HL-60/S4 treated with phorbol 12-myristate 13-acetate at 8.2 ng/mL for 4 days and 3 days (cell line): ENCODE results near the gene CALML3.

Source experiments
- in situ Hi-C: fragments of 300-500 bp; cut with MboI; formaldehyde crosslinking; loops from 2 replicates; pipeline ENCODE4 v1.15.0; 2022; ENCODE audit warnings: low sequenced_read_pairs

Gene CALML3

GRCh38 chr10:5506246-5506645, 18.5 kb upstream of the CALML3 start:
- in situ Hi-C loops: no loop called here

GRCh38 chr10:5506751-5507648, 17.8 kb upstream of the CALML3 start:
- in situ Hi-C loops: no loop called here

GRCh38 chr10:5507649-5508131, 17.1 kb upstream of the CALML3 start:
- in situ Hi-C loops: no loop called here

GRCh38 chr10:5508161-5508604, 16.6 kb upstream of the CALML3 start:
- in situ Hi-C loops: no loop called here

- in situ Hi-C loops: no loop called here
Observed at GRCh38 chr10:5508786-5509185, 16.0 kb upstream of the CALML3 start.

GRCh38 chr10:5509236-5509635, 15.5 kb upstream of the CALML3 start:
- in situ Hi-C loops: no loop called here

- in situ Hi-C loops: no loop called here
Observed at GRCh38 chr10:5509691-5510090, 15.1 kb upstream of the CALML3 start.

- in situ Hi-C loops: no loop called here
Observed at GRCh38 chr10:5510281-5511072, 14.3 kb upstream of the CALML3 start.

- in situ Hi-C loops: no loop called here
Observed at GRCh38 chr10:5511231-5511884, 13.4 kb upstream of the CALML3 start.

- in situ Hi-C loops: no loop called here
Observed at GRCh38 chr10:5511885-5512280, 12.9 kb upstream of the CALML3 start.

- in situ Hi-C loops: no loop called here
Observed at GRCh38 chr10:5512331-5512730, 12.4 kb upstream of the CALML3 start.

GRCh38 chr10:5512881-5513612, 11.7 kb upstream of the CALML3 start:
- in situ Hi-C loops: no loop called here

GRCh38 chr10:5514226-5514850, 10.4 kb upstream of the CALML3 start:
- in situ Hi-C loops: no loop called here

- in situ Hi-C loops: no loop called here
Observed at GRCh38 chr10:5515948-5516761, 8.6 kb upstream of the CALML3 start.

GRCh38 chr10:5517546-5517945, 7.2 kb upstream of the CALML3 start:
- in situ Hi-C loops: no loop called here

- in situ Hi-C loops: no loop called here
Observed at GRCh38 chr10:5518143-5518542, 6.6 kb upstream of the CALML3 start.

- in situ Hi-C loops: no loop called here
Observed at GRCh38 chr10:5519054-5519453, 5.7 kb upstream of the CALML3 start.

- in situ Hi-C loops: no loop called here
Observed at GRCh38 chr10:5522913-5523560, 1.7 kb upstream of the CALML3 start.
